NCI-H1092 (cell line): ENCODE data around the gene SPAG16.

ENCODE experiments used
- DNase-seq: peaks from one replicate; lab custom pipeline; 2025; lab: John Stamatoyannopoulos, UW

The SPAG16 gene

GRCh38 chr2:213284105-213285090 lies at the start of gene SPAG16:
SPAG16 (plus strand) TSS chr2:213284464.
- DNase-seq: peak; percentile 95

GRCh38 chr2:213234641-213235040 lies 49.6 kb upstream of the SPAG16 start:
- no peak for DNase-seq

DNA sequence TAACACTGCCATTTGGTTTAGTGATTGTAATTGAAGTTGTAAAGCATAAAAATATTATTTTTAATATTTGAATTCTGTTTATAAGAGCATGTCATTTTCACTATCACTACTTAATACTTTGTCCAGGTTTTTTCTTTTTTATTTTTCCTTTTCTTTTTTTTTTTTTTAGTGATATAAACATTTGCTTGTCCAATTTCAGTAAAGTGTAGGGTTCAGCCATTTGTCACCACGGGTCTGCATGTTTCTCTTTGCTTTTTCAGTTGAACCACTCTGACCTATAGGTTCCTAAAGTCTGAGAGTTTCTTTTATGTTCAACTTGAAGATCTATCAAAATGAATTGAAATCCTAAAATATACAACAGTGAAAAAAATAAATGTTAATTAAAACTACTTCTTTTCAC lies 48.5 kb upstream of the SPAG16 start:
- DNase-seq: no peak

GRCh38 chr2:213237251-213237650 lies 47.0 kb upstream of the SPAG16 start:
- no peak for DNase-seq

GRCh38 chr2:213237787-213238186 lies 46.5 kb upstream of the SPAG16 start:
- no peak for DNase-seq

- DNase-seq: no peak
Observed at GRCh38 chr2:213238753-213239495, 45.3 kb upstream of the SPAG16 start.

- no peak for DNase-seq
Observed at GRCh38 chr2:213241817-213242216, 42.4 kb upstream of the SPAG16 start.

DNA sequence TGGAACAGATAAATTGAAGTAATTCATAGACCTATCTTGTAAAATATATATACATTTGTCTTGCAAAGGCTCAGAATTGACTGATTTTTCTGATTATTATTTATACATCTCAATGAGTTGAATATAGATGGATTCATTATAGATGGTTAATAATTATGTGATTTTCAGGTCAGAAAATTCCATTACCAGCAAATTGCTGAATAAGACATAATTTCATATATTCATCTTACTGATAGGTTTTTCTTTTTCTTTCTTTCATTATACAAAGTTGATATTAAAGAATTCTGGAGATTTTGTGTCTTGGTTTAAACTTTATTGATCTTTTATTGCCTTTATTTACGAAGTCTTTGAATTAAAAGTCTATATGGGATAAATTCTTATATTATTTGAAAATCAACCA lies 41.6 kb upstream of the SPAG16 start:
- DNase-seq: no peak

DNA sequence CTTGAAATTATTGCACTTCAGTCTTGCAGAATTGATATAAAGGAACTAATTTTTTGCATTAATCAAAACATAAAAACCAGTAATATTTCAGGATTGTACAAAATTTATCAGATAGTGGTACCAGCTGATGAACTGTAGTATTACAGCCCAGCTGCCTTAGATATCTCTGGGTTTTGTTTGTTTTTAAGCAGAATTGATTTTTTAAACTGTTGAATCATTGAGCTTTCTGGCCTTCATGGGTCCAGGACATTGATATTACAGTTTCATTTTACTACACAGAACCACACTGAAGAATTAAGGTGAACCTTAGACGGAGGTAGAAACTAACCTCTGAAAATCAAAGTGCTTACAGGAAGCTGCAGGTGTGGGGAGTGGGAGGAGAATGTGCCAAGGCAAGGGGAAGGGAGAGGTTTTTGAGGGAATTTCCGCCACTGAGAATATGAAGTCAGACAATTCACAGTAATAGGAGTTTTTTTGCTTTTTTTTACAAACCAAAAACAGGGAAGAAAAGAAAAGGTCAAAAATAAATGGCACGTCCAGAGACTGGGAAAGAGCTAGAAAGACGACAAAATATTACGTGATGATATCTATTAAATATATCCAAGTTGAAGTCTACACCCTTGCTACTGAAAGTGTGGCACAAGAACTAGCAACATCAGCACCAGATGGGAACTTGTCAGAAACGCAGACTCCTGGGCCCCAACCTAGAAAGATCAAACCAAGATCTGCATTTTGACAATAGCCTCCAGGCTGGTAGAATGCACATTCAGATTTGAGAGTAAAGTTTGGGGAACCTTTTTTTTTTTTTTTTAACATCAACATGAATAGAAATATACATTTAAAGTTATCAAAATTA lies 40.8 kb upstream of the SPAG16 start:
- no peak for DNase-seq

- DNase-seq: peak; percentile 6
Observed at GRCh38 chr2:213246497-213247281, 37.6 kb upstream of the SPAG16 start.

DNA sequence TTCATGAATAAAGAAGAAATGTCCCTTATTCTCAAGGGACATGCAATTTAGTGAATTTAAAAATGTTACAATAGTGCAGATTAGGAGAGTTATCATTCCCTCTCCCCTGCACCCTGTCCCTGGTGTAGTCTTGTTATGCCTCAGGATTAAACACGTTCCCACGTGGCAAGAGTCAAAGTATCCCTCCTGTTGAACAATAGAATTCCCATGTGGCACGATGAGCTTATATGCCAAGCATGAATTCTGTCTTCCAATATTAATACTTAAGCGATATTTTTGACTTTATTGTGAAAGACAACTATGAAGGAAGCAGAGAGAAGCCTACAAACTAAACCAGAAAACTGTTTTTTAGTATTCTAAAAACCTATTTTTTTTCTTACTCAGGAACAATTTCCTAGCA lies 36.7 kb upstream of the SPAG16 start:
- no peak for DNase-seq

DNA sequence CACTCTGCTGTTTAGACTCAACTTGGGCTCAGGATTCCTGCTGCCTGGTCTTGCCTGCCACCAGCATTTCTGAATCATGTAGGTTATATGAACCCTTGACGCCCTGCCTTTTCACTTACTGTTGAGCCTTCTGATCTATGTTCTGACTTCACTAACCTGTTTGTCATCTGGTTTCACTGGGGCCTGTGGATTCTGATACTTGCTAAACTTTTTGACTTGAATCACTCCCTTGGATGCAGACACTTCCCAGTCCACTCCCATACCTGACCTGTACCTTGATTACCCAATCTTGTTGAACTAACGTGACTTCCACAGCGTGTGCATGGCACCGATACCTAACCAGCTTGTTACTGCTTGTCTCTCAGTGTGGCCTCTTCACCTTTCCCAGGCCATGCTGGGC lies 35.6 kb upstream of the SPAG16 start:
- no peak for DNase-seq

DNA sequence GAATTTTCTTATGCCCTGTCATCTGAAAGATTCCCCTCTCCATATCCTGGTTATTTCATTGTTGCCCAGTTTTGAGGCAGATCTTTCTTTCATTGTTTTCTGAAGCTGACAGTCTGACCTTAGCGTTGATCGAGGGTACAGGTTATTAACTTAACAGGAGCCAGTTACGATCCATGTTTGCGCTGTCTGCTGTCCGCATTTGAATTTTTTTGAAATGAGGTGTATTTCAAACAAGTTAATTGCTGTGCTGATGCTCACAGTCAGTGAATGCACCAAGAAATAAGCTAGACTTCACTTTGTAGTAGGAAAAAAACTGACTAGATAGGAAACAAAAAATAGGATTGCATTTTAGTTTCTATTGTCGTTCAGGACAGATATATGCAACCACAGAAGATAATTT lies 34.8 kb upstream of the SPAG16 start:
- no peak for DNase-seq

DNA sequence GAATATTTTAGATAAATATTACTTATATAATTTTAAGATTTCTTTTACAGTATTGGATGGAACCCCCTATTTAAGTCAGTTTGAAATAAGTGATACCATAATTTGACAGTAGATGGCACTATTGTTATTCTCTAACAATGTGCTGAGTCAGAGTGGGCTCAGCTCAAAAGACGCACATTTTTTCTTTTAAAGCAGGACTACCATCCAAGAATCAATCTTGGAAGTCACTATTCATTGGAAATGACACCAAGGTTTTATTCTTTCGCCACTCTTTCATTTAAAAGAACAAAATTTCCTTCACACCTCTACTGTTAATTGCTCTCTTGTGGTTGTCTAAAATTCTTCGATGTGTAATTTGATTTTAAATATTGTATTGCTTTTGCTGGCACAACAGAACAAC lies 32.6 kb upstream of the SPAG16 start:
- DNase-seq: peak; percentile 30

- DNase-seq: no peak
Observed at GRCh38 chr2:213252206-213252605, 32.1 kb upstream of the SPAG16 start.

DNA sequence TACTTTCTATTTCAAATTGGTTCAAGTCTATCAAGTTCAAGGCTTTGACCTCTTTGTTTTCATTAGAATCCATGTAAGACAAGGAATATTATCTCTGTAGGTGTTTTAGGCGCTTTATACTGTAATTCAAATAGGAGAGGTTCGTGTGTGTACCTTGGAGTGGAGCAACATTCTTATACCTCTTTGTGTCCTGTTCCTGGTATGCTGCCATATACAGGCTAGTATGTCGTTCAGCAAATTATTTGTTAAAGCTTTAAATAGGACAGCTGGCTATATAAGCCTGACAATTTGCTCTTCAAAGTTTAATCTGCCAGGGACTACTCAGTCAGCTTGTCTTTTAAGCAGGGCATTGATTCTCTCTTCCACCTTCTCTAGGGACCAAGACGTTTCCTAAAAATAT lies 31.1 kb upstream of the SPAG16 start:
- DNase-seq: no peak

DNA sequence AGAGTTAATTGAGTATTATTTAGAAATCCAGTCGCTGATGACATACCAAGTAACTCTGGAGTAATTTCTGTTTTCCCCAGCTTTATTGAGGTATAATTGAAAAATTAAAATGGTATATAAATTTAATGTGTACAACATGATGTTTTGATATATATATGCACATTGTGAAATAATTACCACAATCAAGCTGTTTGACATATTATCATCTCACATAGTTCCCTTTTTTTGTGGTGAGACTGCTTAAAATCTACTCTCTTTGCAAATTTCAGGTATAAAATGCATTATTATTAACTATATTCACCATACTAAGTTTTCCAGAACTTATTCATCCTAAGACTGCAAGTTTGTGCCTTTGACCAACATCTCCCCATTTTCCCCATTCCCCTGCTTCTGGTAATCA lies 25.0 kb upstream of the SPAG16 start:
- no peak for DNase-seq

- no peak for DNase-seq
Observed at GRCh38 chr2:213261237-213261636, 23.0 kb upstream of the SPAG16 start.

GRCh38 chr2:213261715-213262114 lies 22.5 kb upstream of the SPAG16 start:
- no peak for DNase-seq

DNA sequence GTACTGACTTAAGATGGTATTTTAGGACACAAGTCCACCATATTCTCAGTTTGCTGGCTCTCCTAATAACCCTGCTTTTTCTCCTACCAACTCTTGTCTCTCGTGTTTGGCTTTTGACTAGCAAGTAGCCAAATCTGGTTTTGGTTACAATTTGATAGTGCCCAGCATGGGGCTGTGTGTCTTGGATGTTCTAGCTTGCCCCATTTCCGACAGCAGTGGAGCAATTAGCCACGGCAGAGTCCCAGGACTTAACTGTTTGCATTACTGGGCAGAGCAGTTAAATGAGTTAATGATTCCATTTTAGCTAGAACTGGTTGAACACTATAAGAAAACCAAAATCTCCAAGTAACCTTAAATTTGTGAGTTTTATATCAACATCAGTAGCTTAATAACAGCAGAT lies 18.6 kb upstream of the SPAG16 start:
- DNase-seq: no peak

GRCh38 chr2:213266421-213266820 lies 17.8 kb upstream of the SPAG16 start:
- no peak for DNase-seq
